ENCODE results near the gene CSHL1.
A peak's percentile ranks its signal among the peaks of the same experiment; 100 is the strongest.
"Not testable (repeated sequence)": the region's sequence is repeated elsewhere in the genome, so short reads cannot be mapped to it uniquely, and the experiment has no call there.

The CSHL1 gene

GRCh38 chr17:63939884-63940283, 28.8 kb upstream of the CSHL1 start:
- no peak for DNase-seq (ENCODE audit: low read depth)

- no peak for DNase-seq (ENCODE audit: low read depth)
Observed at GRCh38 chr17:63939401-63939800, 28.3 kb upstream of the CSHL1 start.

DNA sequence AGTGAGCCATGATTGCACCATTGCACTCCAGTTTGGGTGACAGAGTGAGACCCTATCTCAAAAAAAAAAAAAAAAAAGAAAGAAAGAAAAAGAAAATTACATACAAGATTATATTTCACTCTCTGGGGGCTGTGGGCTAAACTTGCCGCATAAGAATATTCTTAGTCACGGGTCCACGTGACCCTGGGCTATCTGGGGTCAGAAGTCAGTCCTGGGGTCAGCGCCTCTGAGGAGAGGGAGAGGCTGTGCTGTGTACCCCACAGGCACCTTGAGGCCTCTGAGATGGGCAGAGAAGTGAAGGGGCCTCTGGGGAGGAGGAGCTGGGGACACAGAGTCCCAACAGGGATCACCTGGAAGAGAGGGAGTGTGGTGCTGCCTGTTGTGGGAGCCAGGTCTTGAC, 26.9 kb upstream of the CSHL1 start:
- DNase-seq (ENCODE audit: low read depth) = no peak

DNA sequence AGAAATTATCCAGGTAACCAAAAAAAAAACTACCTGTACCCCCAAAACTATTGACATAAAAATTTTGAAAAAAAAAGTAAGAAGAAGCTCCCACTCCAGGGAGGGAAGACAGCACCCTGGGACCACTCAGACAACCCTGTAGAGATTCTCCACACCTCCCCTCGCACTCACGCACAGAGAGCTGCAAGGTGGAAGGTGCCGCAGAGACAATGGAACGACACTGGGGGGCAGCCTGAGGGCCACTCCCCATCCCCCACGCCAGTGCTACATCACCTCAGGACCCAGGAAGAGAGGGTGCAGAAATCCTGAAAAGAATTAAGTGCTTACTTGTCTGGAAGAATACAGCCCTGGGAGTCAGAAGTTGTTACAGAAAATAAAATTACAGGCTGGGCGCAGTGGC, 26.3 kb upstream of the CSHL1 start:
- no peak for DNase-seq (ENCODE audit: low read depth)

DNA sequence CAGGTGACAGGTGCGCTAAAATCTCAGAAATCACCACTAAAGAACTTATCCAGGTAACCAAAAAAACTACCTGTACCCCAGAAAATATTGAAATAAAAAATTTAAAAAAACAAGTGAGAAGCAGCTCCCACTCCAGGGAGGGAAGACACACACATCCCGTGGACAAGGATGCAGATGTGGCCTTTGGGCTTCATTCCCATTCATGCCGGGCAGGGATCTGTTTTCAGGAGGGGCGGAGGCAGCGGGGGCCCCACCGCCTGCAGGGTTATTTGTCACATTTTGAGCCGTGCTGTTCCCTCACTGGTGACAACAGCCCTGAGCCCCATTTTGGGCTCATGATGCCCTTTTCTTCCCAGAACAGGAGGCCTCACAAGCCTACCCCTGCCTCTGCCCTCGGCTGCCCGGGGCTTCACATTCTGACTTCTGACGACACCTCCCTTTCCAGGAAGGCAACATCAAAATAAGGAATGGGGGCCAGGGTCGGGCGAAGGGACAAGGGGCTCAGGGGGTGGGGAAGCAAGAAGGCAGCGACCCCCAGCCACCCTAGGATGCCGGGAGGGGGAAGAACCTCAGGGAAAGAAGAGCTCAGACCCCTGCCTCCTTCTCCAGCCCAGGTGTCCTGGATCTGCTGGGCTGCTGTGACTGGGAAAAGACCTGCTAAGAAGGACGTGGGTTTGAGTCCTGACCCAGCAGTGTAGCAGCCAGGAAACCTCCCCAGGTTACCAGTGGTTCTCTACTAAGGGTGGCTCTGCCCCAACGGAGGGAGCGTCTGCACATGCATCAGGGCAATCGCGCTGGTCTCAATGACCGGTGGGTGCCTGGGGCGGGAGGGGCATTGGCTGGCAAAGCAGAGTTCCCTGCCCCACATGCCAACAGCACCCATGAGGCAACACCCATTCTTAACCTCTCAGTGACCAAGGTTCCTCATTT, 23.4 kb upstream of the CSHL1 start:
- DNase-seq (ENCODE audit: low read depth) = no peak

- no peak for DNase-seq (ENCODE audit: low read depth)
Observed at GRCh38 chr17:63933598-63933997, 22.5 kb upstream of the CSHL1 start.

- DNase-seq (ENCODE audit: low read depth) = no peak
Observed at GRCh38 chr17:63932721-63933120, 21.7 kb upstream of the CSHL1 start.

DNA sequence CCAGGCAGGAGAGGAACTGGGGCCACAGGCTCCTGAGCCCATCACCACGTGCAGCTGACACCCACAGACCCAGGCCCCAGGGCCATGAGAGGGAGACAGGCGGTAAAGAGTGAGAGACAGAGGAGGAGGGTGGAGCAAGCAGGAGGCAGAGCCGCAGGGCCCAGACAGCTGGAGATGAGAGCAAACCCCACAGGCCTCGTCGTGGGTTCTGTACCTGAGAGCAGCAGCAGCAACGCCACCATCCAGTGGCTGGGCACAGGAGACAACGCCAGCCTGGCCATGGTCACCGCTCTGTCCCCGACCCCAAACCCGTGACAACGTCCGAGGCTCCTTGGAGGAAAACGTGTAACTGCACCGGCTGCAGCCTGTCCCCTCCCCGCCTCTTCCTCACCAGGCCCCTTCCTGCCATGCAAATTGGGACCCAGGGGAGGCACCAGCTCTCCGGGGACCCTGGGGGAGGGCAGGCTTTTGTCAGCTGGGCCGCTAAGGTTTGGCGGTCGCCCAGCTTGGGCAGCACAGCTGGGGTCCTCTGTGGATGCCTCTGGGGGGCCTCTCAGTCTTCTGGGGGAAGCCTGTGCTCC, 21.0 kb upstream of the CSHL1 start, which contains the start of gene CD79B:
Gene CD79B, minus strand, starts transcription at position 351 of the 581 bp plus-strand sequence. Its CDS starts 70 bp downstream, at position 281.
- DNase-seq (ENCODE audit: low read depth) = peak; percentile 14

DNA sequence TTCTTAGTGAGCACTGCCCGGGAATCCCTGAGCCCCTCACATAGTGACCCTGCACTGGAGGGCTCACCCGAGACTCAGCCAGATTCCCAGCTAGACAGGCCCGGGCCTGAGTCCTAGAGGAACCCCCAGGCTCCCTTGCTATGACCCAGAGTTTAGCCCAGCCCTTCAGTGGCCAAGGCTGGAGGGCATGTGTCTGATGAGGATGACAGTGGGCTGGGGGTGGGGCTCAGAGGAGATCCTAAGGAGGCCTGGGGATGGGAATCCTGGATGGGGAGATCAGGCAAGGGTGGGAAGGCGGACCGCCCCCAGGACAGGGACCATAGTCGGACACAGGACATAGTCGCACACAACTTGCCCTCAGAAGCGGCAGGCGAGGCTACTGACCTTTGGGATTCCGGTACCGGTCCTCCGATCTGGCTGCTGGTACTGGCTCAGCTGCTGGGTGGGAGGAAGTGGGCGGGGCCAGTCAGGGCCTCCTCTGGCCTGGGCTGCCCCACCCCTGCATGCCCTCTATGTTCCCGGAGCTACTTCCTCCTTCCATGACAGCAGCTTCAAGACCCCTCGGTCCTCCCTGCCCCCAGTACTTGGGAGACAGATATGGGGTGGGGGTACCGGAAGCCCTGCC, 20.0 kb upstream of the CSHL1 start:
- DNase-seq (ENCODE audit: low read depth) = peak; percentile 52

DNA sequence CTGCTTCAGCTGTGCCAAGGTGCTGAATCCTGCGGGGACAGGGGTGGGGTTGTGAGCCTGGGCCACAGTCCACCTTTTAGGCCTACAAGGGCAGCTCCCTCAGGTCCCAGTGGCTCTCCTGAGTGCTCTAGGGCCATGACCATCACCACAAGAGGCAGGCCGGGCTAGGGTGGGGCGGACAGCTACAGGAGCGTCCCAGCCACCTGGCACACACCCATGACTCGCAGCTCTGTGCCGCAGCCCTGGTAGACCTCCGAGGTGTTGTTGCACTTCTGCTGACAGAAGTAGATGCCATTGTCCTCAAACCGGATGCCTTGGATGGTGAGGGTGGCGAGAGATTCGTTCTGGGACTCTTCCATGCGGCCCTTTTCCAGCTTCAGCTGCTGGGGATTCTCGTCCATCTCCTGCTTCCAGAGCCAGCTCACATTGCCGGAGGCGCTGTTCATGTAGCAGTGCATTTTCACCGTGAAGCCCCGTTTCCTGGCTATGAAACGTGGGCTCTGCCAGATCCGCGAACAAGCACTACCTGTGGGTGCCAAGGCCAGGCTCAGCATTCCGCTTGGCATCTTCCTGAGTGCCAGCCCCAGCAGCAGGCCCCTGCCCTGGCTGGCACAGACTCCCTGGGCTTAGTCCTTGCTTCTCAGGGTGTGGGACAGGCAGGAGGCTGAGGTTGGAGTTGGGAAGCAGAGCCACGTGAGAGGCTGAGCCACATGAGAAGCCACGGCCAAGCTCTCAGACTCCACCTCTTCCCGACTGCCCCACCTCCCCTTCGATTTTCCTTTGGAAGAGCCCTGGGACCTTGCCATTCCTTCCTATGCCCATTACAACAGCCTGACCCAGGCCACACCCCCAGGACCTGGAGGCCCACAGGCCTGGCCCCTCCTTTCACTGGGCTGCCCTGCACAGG, 19.1 kb upstream of the CSHL1 start:
- no peak for DNase-seq (ENCODE audit: low read depth)

GRCh38 chr17:63928966-63929695, 18.1 kb upstream of the CSHL1 start:
- DNase-seq (ENCODE audit: low read depth) = no peak

DNA sequence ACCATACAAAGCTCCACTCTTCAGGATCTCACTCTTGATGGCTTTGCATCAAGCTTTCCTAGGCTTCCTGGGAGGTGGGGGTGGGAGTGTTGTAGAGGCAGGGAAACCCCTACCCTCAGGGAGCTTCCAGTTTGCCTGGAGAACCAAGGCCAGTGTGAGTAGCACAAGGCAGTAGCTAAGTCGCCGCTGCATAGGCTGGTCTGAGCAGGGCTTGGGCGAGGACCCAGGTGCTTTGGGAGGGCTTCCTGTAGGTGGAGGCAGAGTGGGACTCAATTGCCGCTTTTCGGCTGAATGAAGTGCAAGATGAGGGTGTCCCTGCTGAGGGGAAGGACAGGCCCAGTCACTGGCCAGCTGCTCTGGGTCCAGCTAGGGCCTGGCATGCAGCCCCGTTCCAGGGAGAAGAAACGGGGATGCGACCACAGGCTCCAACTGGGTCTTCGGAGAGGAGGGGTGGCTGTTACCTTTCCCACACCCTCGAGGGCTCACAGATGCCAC, 17.2 kb upstream of the CSHL1 start:
- no peak for DNase-seq (ENCODE audit: low read depth)

GRCh38 chr17:63927464-63928171, 16.6 kb upstream of the CSHL1 start:
- no peak for DNase-seq (ENCODE audit: low read depth)

DNA sequence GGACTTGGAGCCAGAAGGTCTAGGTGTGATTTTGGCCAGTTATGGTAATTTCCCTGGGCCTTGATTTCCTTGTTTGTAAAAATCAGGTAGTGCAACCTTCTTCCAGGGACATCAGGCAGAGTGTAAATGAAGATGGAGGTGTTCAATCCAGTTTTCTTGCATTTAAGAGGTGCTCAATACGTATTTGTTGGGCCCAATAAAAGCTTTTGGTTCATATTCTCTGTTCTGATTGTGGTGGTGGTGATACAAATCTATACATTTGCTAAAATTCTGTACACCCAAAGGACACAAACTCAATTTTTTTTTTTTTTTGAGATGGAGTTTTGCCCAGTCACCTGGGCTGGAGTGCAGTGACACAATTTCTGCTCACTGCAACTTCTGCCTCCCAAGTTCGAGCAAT, 15.1 kb upstream of the CSHL1 start:
- no peak for DNase-seq (ENCODE audit: low read depth)

DNA sequence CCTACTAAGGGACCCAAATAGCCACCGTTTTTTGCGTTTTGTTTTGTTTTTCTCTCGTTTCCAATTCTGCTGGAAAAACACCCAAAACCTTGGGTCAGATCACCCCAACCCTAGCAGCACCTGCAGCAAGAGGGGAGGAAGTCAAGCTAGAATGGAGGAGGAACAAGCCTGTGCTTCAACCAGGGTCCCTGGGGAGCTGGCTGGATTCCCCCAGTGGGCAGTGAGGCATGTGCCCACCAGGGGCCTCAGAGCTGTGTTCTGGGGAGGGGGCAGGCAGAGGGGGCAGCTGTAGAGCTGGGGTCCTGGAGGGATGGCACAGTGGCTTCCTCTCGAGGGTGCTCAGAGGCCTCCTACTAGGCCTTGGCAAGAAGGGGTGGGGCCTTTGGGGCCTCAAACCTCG, 14.6 kb upstream of the CSHL1 start:
- DNase-seq (ENCODE audit: low read depth) = no peak

DNA sequence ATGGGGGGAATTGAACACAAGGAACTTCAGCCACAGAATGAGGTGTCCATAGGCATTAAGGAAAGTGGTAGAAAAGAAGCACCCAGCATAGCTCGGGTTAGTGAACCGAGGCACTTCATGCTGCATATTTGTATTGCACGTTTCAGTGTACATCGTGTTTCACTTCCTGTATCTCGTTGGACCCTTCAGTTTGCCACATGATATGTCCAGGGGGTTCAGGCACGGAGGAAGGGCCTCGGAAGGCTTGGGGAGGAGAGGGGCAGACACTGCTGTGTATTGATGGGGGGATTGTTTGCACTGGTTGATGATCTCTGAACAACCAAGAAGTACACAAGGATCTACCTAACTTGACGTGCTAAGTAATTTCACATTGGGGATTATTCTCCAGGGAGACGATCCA, 11.3 kb upstream of the CSHL1 start:
- DNase-seq (ENCODE audit: low read depth) = not testable (repeated sequence)

- DNase-seq (ENCODE audit: low read depth) = not testable (repeated sequence)
Observed at GRCh38 chr17:63920779-63921178, 9.7 kb upstream of the CSHL1 start.

DNA sequence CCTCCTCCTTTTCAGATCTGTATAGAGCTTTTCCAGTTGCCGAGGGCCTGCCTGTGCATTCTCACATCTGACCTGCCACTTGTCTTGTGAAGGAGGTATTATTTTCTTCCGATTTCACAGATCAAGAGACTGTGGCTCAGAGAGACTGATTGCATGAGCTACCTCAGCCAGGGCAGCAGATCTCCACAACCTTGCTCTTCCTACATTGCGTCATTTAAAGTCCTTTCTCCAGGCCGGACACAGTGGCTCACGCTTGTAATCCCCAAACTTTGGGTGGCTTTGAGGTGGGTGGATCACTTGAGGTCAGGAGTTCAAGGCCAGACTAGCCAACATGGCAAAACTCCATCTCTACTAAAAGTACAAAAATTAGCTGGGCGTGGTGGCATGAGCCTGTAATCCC, 9.0 kb upstream of the CSHL1 start:
- not testable (repeated sequence) for DNase-seq (ENCODE audit: low read depth)

- peak; percentile 51 for DNase-seq (ENCODE audit: low read depth)
Observed at GRCh38 chr17:63919311-63919723, 8.3 kb upstream of the CSHL1 start.

DNA sequence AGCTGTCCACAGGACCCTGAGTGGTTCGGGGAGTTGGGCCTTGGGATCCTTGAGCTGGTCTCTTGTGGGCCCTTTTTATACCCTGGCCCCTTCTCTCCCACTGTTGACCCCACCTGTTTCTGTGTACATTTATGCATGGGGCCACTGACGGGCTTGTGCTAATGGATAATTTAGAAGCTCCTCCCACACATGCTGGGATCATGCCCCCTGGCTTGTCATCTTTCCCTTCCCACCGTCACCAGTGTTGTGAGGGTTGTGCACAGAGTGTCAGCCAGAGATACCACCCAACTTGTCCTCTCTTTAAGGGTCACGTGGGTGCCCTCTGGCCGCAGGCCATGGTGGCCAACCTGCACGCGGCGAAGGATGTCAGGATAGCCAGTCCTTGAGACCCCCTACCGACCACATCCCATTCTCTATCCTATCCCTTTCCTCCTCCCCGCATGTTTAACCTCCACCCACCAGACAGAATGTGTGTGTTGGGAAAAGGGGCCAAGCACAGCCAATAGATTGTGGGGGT, 7.8 kb upstream of the CSHL1 start, which contains the start of gene GH1:
Gene GH1, minus strand, starts transcription at position 51 of the 517 bp plus-strand sequence. CDS start 63 bp downstream, outside the sequence.
- DNase-seq (ENCODE audit: low read depth) = not testable (repeated sequence)

All from activated T-helper 1 cell treated with Interleukin-2 at 50 U/mL for 16 hours (primary cell).